Osteocyte (in vitro differentiated cells): ENCODE measurements around the gene VIPR2. TPM values are rescaled to one million over a fixed set of nuclear protein-coding genes. Genes with fewer than 3 reads are reported as not detected.
A peak's percentile ranks its signal among the peaks of the same experiment; 100 is the strongest.

Experiments
- DNase-seq: peaks from one replicate; pipeline ENCODE4 v3.0.0; 2021; ENCODE audit warnings: mixed read lengths; ENCODE audit not compliant: unreplicated experiment; ENCODE audit errors: extremely low spot score
- H3K27ac Mint-ChIP-seq: one replicate; pipeline ENCODE4 v1.8.0; 2021; ENCODE audit warnings: mild to moderate bottlenecking, mixed read lengths; ENCODE audit not compliant: unreplicated experiment
- H3K27me3 Mint-ChIP-seq: one replicate; pipeline ENCODE4 v1.8.0; 2021; ENCODE audit warnings: mixed read lengths; ENCODE audit not compliant: unreplicated experiment
- H3K36me3 Mint-ChIP-seq: one replicate; pipeline ENCODE4 v1.8.0; 2021; ENCODE audit warnings: mixed read lengths; ENCODE audit not compliant: unreplicated experiment
- H3K4me1 Mint-ChIP-seq: one replicate; pipeline ENCODE4 v1.8.0; 2021; ENCODE audit warnings: mixed read lengths; ENCODE audit not compliant: unreplicated experiment
- H3K4me3 Mint-ChIP-seq: one replicate; pipeline ENCODE4 v1.8.0; 2021; ENCODE audit warnings: mild to moderate bottlenecking, moderate library complexity, mixed read lengths; ENCODE audit not compliant: unreplicated experiment
- H3K9me3 Mint-ChIP-seq: one replicate; pipeline ENCODE4 v1.8.0; 2021; ENCODE audit warnings: mixed read lengths; ENCODE audit not compliant: unreplicated experiment
- total RNA-seq: library from RNA; stranded (reverse); gene quantifications from 2 replicates; pipeline ENCODE4 v1.2.1, GENCODE V29; 2021
- TF ChIP-seq, protein P1 (sequence below): fragments of 200-600 bp; sonication (generic); IDR thresholded peaks from 2 replicates; pipeline ENCODE4 v1.5.0; 2021; ENCODE audit warnings: antibody characterized with exemption, mild to moderate bottlenecking, moderate library complexity

The VIPR2 gene
- total RNA-seq, 1 donor from 2014 or later = 0.19 TPM

DNA sequence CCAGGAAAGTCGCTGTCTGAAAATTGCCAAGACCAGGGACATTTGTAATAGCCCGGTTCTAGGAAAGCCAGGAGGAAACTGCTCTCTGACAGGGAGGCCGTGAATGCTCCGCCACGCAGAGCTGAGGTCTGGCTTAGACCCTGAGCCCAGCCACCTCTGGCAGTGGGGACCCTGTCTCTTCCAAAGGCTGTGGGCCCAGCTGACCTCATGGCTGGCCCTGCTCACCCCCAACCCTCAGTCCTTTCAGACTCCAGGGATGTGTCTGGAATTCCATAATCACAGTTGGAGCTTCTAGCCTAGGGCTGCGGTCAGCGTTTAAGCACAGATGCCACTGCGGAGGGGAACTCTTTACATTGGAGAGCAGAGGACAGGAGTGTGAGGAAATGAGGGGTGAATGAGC lies 6.6 kb upstream of the VIPR2 start:
- no peaks in the 10 kb centered on the region for H3K36me3 Mint-ChIP-seq
- H3K27ac Mint-ChIP-seq = no peak overlapping the region
- H3K27me3 Mint-ChIP-seq = no peaks in the 10 kb centered on the region
- TF ChIP-seq, protein P1, sequence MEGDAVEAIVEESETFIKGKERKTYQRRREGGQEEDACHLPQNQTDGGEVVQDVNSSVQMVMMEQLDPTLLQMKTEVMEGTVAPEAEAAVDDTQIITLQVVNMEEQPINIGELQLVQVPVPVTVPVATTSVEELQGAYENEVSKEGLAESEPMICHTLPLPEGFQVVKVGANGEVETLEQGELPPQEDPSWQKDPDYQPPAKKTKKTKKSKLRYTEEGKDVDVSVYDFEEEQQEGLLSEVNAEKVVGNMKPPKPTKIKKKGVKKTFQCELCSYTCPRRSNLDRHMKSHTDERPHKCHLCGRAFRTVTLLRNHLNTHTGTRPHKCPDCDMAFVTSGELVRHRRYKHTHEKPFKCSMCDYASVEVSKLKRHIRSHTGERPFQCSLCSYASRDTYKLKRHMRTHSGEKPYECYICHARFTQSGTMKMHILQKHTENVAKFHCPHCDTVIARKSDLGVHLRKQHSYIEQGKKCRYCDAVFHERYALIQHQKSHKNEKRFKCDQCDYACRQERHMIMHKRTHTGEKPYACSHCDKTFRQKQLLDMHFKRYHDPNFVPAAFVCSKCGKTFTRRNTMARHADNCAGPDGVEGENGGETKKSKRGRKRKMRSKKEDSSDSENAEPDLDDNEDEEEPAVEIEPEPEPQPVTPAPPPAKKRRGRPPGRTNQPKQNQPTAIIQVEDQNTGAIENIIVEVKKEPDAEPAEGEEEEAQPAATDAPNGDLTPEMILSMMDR = no peak
- H3K9me3 Mint-ChIP-seq = no peaks in the 10 kb centered on the region
- no peak overlapping the region for H3K4me3 Mint-ChIP-seq
- no peak for DNase-seq
- H3K4me1 Mint-ChIP-seq = no peaks in the 10 kb centered on the region

DNA sequence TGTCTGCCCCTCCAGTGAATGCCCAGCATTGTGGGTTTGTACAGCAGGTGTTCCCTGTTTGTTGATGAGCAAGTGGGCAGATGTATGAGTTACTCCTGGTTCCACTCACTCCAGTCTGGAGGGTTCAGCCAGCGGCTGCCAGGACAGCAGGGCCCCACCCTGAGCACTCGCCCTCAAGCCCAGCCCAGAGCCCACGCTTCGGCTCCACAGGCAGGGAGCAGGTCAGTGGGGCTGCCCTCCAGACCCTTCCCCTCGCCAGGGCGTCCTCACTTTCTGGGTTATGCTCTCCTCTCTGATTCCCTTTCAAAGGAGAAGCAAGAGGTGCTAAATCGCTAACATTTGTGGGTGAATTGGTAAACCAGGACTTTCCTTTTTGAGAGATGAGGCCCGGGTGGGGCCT lies 4.8 kb upstream of the VIPR2 start:
- DNase-seq = peak; percentile 65
- H3K27ac Mint-ChIP-seq = no peak overlapping the region
- peaks cover 4% of the 10 kb centered on the region for H3K27me3 Mint-ChIP-seq
- TF ChIP-seq, protein P1 = no peak
- H3K9me3 Mint-ChIP-seq = no peaks in the 10 kb centered on the region
- no peak overlapping the region for H3K4me3 Mint-ChIP-seq
- H3K4me1 Mint-ChIP-seq = no peaks in the 10 kb centered on the region
- H3K36me3 Mint-ChIP-seq = no peaks in the 10 kb centered on the region

DNA sequence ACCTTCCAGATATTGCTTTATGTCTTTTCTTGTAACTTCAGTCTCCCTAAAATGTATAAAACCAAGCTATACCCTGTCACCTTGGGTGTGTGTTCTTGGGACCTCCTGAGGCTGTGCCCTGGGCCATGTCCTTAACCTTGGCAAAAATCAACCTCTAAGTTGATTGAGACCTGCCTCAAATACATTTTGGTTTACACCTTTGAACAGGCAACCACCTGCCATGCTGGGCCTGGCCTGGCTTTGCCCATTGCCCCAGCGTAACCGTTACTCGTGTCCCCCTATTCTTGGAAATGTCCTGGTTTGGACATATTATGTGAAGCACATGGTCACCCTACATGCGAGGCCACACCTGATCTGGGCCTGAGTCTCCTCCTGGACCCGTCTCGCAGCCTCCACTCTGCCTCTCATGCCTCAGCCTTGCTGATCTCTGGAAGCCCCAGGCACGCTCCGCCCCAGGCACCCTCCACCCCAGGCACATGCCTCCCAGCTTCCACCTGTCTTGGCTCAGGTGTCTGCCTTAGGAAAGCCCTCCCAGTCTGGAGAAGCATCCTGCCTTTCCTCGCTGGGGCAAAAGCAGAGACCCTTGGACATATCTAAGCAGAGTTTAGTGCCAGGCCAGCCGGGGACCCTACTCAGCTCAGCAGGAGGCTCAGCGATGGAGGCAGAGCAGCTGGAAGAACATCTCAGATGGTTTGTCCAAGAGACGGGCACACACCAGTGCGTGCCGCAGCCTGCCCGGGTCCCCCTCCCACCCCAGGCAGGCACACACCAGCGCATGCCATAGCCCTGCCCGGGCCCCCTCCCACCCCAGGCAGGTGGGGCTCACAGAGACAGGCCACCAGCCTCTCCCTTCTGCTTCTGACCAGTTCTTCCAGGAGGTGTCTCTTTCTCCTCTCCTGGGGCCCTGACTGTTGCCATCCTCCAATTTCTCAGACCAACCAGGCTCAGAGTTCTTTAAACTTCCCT lies 4.0 kb upstream of the VIPR2 start:
- peak; percentile 80 for DNase-seq
- Mint-ChIP-seq H3K4me1 (peaks cover 5% of the 10 kb centered on the region), H3K36me3 (no peaks in the 10 kb centered on the region), H3K4me3 (no peak overlapping the region), H3K9me3 (no peaks in the 10 kb centered on the region), H3K27me3 (peaks cover 9% of the 10 kb centered on the region), H3K27ac (no peak overlapping the region)
- TF ChIP-seq, protein P1 = no peak

DNA sequence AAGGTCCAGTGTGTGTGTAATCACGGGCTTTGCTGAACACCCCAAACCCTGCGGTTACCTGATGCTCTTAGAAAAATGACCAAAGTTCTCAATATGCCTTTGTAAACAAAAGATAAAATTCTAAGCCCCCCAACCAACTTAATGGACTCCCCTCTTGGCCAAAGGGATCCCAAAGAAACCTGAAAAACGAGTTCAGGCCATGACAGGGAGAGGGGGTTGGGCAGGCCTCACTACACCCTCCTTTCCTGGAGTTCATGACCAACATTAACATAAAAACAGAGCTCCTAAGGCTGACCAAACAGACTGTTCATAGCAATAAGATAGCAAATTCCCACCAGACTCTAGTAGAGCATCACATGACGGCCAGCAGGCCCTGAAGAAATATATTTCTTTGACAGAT lies 3.0 kb upstream of the VIPR2 start:
- TF ChIP-seq, protein P1 = no peak
- no peak overlapping the region for H3K27ac Mint-ChIP-seq

DNA sequence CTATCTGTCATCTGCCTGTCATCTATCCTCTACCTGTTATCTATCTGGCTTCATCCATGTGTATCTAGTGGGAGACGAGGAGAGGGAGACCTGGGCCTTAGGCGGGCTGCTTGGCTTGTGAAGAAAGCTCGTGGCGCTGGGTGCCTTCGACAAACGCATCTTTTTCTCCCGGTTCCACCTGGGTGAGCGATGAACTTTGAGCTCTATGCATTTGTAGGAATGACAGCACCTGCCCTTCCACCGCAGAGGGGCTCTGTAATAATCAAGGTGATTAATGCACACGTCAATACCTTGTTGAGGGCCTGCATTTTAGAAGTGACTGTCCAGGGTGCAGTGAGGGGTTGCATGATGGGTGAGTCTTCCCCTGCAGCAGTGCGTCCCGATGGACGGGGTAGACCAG lies 2.6 kb upstream of the VIPR2 start:
- no peaks in the 10 kb centered on the region for H3K9me3 Mint-ChIP-seq
- H3K4me3 Mint-ChIP-seq = no peak overlapping the region
- no peak overlapping the region for H3K27ac Mint-ChIP-seq
- peaks cover 6% of the 10 kb centered on the region for H3K4me1 Mint-ChIP-seq
- H3K27me3 Mint-ChIP-seq = peaks cover 23% of the 10 kb centered on the region
- peak; percentile 57 for DNase-seq
- TF ChIP-seq, protein P1 = no peak
- no peaks in the 10 kb centered on the region for H3K36me3 Mint-ChIP-seq

More for the DNA sequence above, 3.0 kb upstream of the VIPR2 start:
- no peak for DNase-seq
- peaks cover 20% of the 10 kb centered on the region for H3K27me3 Mint-ChIP-seq
- no peaks in the 10 kb centered on the region for H3K9me3 Mint-ChIP-seq
- H3K36me3 Mint-ChIP-seq = no peaks in the 10 kb centered on the region
- no peak overlapping the region for H3K4me3 Mint-ChIP-seq
- peaks cover 6% of the 10 kb centered on the region for H3K4me1 Mint-ChIP-seq
